Stimulated activated CD8-positive, alpha-beta memory T cell treated with anti-CD3 and anti-CD28 coated beads, Interleukin-12 subunit alpha, Interleukin-12 subunit beta, amount 100 ng/mL, for 1 hour (primary cell): ENCODE measurements around the gene PARVA.
"Not testable (repeated sequence)": the region's sequence is repeated elsewhere in the genome, so short reads cannot be mapped to it uniquely, and the experiment has no call there.

ENCODE experiments used
- DNase-seq: peaks from one replicate; pipeline ENCODE4 v3.0.0-alpha.2; 2020; ENCODE audit warnings: low read depth

Gene PARVA

GRCh38 chr11:12377106-12377823, at the start of gene PARVA:
TSS of gene PARVA (plus strand) at chr11:12377571. CDS start at chr11:12377648, 77 bp downstream.
- no peak for DNase-seq

- no peak for DNase-seq
These were observed 48.2 kb upstream of the PARVA start for GRCh38 chr11:12329169-12329568.

DNA sequence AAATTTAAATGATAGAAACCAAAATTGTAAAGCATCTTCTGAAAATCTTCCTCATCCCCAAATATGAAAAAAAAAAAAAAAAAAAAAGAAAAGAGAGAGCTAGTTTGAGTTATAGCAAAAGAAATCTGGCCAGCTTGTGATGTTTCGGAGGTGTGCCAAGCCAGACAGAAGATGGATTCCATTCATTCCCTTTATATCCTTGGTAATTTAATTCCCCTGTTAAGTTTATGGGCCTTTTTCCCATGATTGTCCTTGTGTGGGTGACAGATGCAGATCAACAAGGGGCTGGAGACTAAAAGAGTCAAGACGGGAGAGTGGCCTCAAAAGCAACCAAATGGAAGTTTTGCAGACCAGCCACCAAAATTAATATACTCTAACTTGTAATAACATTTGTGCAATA, 47.6 kb upstream of the PARVA start:
- no peak for DNase-seq

DNA sequence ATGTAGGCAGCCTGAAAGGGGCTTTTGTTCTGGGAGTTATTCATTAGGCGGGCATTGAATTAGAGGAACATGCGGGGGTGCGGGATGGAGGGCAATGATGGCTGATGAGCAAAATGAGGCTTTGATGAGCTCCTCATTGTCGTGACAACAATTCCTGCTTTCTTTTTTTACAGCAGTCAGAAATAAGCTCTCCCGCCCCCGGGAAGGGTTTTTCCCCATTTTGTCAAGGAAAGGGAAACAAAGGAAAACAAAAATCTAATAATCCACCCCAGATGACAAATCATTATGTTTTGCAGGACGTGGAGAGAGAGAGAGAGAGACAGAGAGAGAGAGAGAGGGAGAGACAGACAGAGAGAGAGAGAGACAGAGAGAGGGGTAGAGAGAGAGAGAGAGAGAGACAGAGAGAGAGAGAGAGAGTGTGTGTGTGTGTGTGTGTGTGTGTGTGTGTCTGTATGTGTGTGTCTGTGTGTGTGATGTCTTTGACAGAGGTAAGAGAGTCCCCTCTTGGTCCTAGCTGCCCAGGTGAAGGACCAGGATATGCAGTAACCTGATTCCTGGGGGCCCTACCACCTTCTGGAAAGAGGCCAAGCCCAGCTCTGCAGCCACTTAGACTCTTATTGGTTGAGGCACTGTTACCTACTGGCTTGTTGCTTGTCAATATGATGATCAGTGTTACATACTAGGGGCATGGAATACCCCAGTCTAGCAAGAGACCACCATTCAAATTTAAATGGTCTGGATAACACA, 46.7 kb upstream of the PARVA start:
- no peak for DNase-seq

GRCh38 chr11:12331239-12331874, 46.0 kb upstream of the PARVA start:
- peak; percentile 59 for DNase-seq

DNA sequence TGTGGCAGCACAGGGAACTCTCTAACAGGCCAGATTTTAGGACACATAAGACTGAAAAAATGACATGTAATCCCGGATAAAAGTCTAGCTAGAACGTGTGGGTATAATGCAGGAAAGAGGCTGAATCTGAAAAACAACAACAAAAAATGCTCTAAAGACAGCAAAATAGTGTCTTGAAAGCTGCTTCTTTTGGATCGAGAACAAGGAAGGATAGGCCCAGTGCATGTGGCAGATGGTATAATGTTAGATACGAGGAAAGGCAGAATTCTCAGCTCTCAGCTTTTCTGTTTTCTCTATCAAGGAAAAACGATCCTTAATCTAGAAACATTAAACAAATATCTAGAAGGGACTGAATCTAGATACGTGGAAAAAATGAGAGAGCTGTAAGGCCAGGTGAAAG, 33.8 kb upstream of the PARVA start:
- no peak for DNase-seq

DNA sequence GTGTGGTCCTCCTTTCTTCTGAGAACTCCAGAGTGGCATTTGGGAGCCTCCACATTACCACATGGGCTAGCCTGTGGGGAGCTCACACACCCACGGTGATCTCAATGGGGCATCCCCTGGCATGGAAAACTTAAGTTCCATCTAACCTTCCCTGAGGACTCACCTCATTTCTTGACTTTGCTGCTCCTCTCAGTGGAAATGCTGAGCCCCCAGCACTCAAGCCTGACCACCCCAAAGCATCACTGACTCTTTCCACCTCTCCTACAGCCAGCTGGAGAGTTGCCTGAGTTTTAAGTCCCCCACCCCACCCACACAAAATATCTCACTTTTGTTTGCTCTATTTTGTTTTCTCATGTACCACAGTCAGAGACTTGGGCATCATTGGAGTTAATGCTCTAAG, 23.8 kb upstream of the PARVA start:
- DNase-seq: no peak

- no peak for DNase-seq
These were observed 22.4 kb upstream of the PARVA start for GRCh38 chr11:12354750-12355545.

- DNase-seq: no peak
These were observed 20.3 kb upstream of the PARVA start for GRCh38 chr11:12356944-12357655.

- not testable (repeated sequence) for DNase-seq
These were observed 19.7 kb upstream of the PARVA start for GRCh38 chr11:12357697-12358096.

- no peak for DNase-seq
These were observed 18.8 kb upstream of the PARVA start for GRCh38 chr11:12358302-12359188.

DNA sequence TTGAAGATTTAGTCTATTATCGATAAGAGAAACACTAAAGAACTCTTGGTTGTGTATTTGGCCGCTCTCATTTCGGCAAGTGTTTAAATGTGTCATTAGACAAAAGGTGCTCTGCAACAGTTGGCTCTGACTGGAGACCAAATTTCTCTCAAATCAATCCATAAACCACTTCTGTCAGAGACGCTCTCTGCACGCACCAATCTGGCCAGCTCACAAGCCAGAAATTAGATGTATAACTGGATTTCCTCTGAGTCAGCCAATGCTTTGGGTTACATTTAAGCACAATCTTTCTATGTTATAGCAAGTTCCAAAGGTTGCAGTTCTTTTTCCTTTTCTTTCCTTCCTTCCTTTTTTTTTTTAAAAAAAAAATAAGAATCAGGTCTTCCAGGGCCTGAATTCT, 17.6 kb upstream of the PARVA start:
- DNase-seq: no peak

GRCh38 chr11:12361682-12362081, 15.7 kb upstream of the PARVA start:
- no peak for DNase-seq

DNA sequence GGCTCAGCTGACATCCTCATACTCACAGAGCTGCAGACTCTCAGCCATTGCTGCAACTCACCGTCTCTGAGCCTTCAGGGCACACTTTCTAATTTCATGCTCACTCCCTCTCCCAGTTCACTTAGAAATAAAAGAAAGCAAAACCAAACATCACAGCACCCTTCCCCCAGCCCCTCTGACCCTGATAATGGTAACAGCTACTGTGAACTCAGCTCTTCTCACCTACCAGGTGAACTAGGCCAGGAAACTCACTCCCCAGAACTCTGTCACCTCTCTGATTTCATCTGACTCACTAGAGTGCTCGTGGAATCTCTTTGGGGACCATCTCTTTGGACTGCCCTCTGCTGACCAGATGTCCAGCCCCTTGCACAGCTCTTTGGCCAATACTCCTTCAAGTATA, 14.5 kb upstream of the PARVA start:
- no peak for DNase-seq

GRCh38 chr11:12363373-12363772, 14.0 kb upstream of the PARVA start:
- no peak for DNase-seq

DNA sequence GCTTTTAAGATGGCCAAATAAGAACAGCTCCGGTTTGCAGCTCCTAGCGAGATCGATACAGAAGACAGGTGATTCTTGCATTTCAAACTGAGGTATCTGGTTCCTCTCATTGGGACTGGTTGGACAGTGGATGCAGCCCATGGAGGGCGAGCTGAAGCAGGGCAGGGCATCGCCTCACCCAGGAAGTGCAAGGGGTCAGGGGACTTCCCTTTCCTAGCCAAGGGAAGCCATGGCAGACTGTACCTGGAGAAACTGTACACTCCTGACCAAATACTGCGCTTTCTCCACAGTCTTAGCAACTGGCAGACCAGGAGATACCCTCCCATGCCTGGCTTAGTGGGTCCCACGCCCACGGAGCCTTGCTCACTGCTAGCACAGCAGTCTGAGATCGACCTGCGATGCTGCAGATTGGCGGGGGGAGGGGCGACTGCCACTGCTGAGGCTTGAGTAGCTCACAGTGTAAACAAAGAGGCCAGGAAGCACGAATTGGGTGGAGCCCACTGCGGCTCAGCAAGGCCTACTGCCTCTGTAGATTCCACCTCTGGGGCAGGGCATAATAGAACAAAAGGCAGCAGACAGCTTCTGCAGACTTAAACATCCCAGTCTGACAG, 11.3 kb upstream of the PARVA start:
- peak; percentile 32 for DNase-seq

DNA sequence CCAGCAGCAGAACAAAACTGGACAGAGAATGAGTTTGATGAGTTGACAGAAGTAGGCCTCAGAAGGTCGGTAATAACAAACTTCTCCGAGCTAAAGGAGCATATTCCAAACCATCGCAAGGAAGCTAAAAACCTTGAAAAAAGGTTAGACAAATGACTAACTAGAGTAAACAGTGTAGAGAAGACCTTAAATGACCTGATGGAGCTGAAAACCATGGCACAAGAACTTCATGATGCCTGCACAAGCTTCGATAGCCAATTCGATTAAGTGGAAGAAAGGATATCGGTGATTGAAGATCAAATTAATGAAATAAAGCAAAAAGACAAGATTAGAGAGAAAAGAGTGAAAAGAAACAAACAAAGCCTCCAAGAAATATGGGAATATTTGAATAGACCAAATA, 10.3 kb upstream of the PARVA start:
- not testable (repeated sequence) for DNase-seq

GRCh38 chr11:12372111-12372510, 5.3 kb upstream of the PARVA start:
- DNase-seq: no peak

- DNase-seq: no peak
These were observed 1.7 kb upstream of the PARVA start for GRCh38 chr11:12375720-12376119.
